Astrocyte (in vitro differentiated cells and primary cell): Measurements from ENCODE around the gene MED27.

Source experiments
- EZH2 ChIP-seq: IDR thresholded peaks from 2 replicates; pipeline ENCODE4 v1.6.1; 2012; ENCODE audit warnings: mild to moderate bottlenecking, low read length, inconsistent platforms; ENCODE audit not compliant: insufficient read depth
- TF ChIP-seq, protein P1 (sequence below): IDR thresholded peaks from 2 replicates; pipeline ENCODE4 v1.5.1; 2011; ENCODE audit warnings: low read depth, mild to moderate bottlenecking, inconsistent platforms, low read length, moderate library complexity; ENCODE audit not compliant: insufficient read depth

DNA sequence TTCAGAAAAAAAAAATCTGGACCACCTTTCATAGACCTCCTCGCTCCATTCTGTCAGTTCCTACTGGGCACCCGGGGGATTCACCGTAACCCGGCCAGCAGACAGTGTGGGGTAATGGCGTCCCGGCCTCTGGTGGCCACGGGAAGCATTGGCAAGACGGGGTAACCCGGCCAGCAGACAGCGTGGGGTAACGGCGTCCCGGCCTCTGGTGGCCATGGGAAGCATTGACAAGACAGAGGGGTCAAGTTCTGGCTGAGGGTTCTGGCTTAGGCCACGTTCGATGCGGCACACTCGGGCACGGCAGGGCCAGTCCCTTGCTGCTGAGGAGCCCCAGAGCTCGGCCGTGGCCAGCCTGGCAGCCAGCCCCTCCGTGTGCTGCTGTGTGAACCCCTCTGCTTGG is 223.6 kb downstream of the MED27 start:
- TF ChIP-seq, protein P1, sequence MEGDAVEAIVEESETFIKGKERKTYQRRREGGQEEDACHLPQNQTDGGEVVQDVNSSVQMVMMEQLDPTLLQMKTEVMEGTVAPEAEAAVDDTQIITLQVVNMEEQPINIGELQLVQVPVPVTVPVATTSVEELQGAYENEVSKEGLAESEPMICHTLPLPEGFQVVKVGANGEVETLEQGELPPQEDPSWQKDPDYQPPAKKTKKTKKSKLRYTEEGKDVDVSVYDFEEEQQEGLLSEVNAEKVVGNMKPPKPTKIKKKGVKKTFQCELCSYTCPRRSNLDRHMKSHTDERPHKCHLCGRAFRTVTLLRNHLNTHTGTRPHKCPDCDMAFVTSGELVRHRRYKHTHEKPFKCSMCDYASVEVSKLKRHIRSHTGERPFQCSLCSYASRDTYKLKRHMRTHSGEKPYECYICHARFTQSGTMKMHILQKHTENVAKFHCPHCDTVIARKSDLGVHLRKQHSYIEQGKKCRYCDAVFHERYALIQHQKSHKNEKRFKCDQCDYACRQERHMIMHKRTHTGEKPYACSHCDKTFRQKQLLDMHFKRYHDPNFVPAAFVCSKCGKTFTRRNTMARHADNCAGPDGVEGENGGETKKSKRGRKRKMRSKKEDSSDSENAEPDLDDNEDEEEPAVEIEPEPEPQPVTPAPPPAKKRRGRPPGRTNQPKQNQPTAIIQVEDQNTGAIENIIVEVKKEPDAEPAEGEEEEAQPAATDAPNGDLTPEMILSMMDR: no peak
- TF ChIP-seq EZH2: no peak
